A204.1 (cell line): ENCODE results near the gene COA5.

Experiments
- FAIRE-seq: peaks from 2 replicates; lab custom pipeline; 2012; peaks lifted over from hg19 to GRCh38; lab: Jason Lieb, UNC

COA5 gene

GRCh38 chr2:98571121-98571701 lies 37.1 kb downstream of the COA5 start:
- no peak for FAIRE-seq

GRCh38 chr2:98570356-98570755 lies 38.0 kb downstream of the COA5 start:
- no peak for FAIRE-seq

GRCh38 chr2:98569915-98570314 lies 38.4 kb downstream of the COA5 start:
- no peak for FAIRE-seq

- FAIRE-seq: no peak
These were observed 39.0 kb downstream of the COA5 start for GRCh38 chr2:98569197-98569793.

GRCh38 chr2:98568161-98568956 lies 40.0 kb downstream of the COA5 start:
- no peak for FAIRE-seq

GRCh38 chr2:98565941-98566340 lies 42.4 kb downstream of the COA5 start:
- no peak for FAIRE-seq

- no peak for FAIRE-seq
These were observed 42.9 kb downstream of the COA5 start for GRCh38 chr2:98565286-98565860.

- no peak for FAIRE-seq
These were observed 43.7 kb downstream of the COA5 start for GRCh38 chr2:98564541-98565132.

- FAIRE-seq: no peak
These were observed 44.9 kb downstream of the COA5 start for GRCh38 chr2:98563394-98563793.

GRCh38 chr2:98561902-98562695 lies 46.2 kb downstream of the COA5 start:
- no peak for FAIRE-seq

GRCh38 chr2:98561018-98561417 lies 47.3 kb downstream of the COA5 start:
- no peak for FAIRE-seq

- FAIRE-seq: no peak
These were observed 48.0 kb downstream of the COA5 start for GRCh38 chr2:98560256-98560771.

GRCh38 chr2:98559581-98559980 lies 48.7 kb downstream of the COA5 start:
- FAIRE-seq: no peak

- no peak for FAIRE-seq
These were observed 49.3 kb downstream of the COA5 start for GRCh38 chr2:98558852-98559530.

GRCh38 chr2:98556344-98557033 lies 51.8 kb downstream of the COA5 start:
- no peak for FAIRE-seq

- no peak for FAIRE-seq
These were observed 52.6 kb downstream of the COA5 start for GRCh38 chr2:98555696-98556095.

- FAIRE-seq: no peak
These were observed 54.0 kb downstream of the COA5 start for GRCh38 chr2:98554116-98554861.

- FAIRE-seq: no peak
These were observed 55.7 kb downstream of the COA5 start for GRCh38 chr2:98552499-98553179.

- no peak for FAIRE-seq
These were observed 57.0 kb downstream of the COA5 start for GRCh38 chr2:98551316-98551715.
